HepG2 (cell line): ENCODE data around the gene RHBG. TPM values are rescaled to one million over a fixed set of nuclear protein-coding genes. Genes with fewer than 3 reads are reported as not detected.
A peak's percentile ranks its signal among the peaks of the same experiment; 100 is the strongest.

Experiments used
- CHCHD3 ChIP-seq: sonication (generic); formaldehyde crosslinking; IDR thresholded peaks from 2 replicates; pipeline ENCODE4 v1.8.0; 2022; ENCODE audit warnings: mild to moderate bottlenecking, missing genetic modification reagents, moderate library complexity
- DZIP1 ChIP-seq: sonication (generic); formaldehyde crosslinking; IDR thresholded peaks from 2 replicates; pipeline ENCODE4 v1.5.0; 2020; ENCODE audit warnings: mild to moderate bottlenecking, missing genetic modification reagents
- EHMT2 ChIP-seq: fragments of 200-600 bp; sonication (generic); IDR thresholded peaks from 2 replicates; pipeline ENCODE4 v1.7.0; 2017; ENCODE audit warnings: antibody characterized with exemption, low read depth, low read length, borderline replicate concordance
- FOXA1 ChIP-seq, 2 experiments: fragments of 450-650 bp in 1 of 2; sonication (generic) in 1 of 2; formaldehyde crosslinking in 1 of 2; IDR thresholded peaks; 2 replicates each; pipeline versions ENCODE4 v1.4.0 to v1.6.1; 2016 to 2020; ENCODE audit warnings: missing genetic modification reagents in 1 of 2
- FOXP4 ChIP-seq: sonication (generic); formaldehyde crosslinking; IDR thresholded peaks from 2 replicates; pipeline ENCODE4 v1.4.0; 2020; ENCODE audit warnings: missing genetic modification reagents
- GATA4 ChIP-seq: sonication (generic); IDR thresholded peaks from 2 replicates; pipeline ENCODE4 v1.6.1; 2016; ENCODE audit warnings: antibody characterized with exemption, low read depth, borderline replicate concordance
- SKIL ChIP-seq: sonication (generic); formaldehyde crosslinking; IDR thresholded peaks from 2 replicates; pipeline ENCODE4 v1.8.0; 2022; ENCODE audit warnings: missing genetic modification reagents, mild to moderate bottlenecking, moderate library complexity, borderline replicate concordance
- SUZ12 ChIP-seq: fragments of 150-350 bp; IDR thresholded peaks from 2 replicates; pipeline ENCODE4 v1.6.1; 2014; ENCODE audit warnings: low read depth, low read length
- TOPORS ChIP-seq: sonication (generic); formaldehyde crosslinking; IDR thresholded peaks from 2 replicates; pipeline ENCODE4 v1.8.0; 2023; ENCODE audit warnings: mild to moderate bottlenecking, missing genetic modification reagents
- XBP1 ChIP-seq: sonication (generic); formaldehyde crosslinking; IDR thresholded peaks from 2 replicates; pipeline ENCODE4 v1.5.0; 2020; ENCODE audit warnings: missing genetic modification reagents
- XRCC5 ChIP-seq: fragments of 200-400 bp; formaldehyde crosslinking; optimal IDR thresholded peaks from 2 replicates; pipeline ENCODE3; 2017; ENCODE audit warnings: mild to moderate bottlenecking, low read length
- ZBTB7B ChIP-seq: sonication (generic); formaldehyde crosslinking; IDR thresholded peaks from 2 replicates; pipeline ENCODE4 v1.4.0; 2020; ENCODE audit warnings: missing genetic modification reagents
- ZFP36L2 ChIP-seq: sonication (generic); formaldehyde crosslinking; IDR thresholded peaks from 2 replicates; pipeline ENCODE4 v1.4.0; 2020; ENCODE audit warnings: missing genetic modification reagents
- ZNF280B ChIP-seq: sonication (generic); formaldehyde crosslinking; IDR thresholded peaks from 2 replicates; pipeline ENCODE4 v1.5.0; 2020; ENCODE audit warnings: missing genetic modification reagents, mild to moderate bottlenecking, borderline replicate concordance
- ZNF326 ChIP-seq: sonication (generic); formaldehyde crosslinking; IDR thresholded peaks from 2 replicates; pipeline ENCODE4 v1.4.0; 2020; ENCODE audit warnings: missing genetic modification reagents, borderline replicate concordance
- ZNF432 ChIP-seq: sonication (generic); formaldehyde crosslinking; IDR thresholded peaks from 2 replicates; pipeline ENCODE4 v1.5.0; 2020; ENCODE audit warnings: missing genetic modification reagents, mild to moderate bottlenecking, borderline replicate concordance
- ZNF691 ChIP-seq: sonication (generic); formaldehyde crosslinking; IDR thresholded peaks from 2 replicates; pipeline ENCODE4 v1.4.0; 2020; ENCODE audit warnings: missing genetic modification reagents, low read depth, mild to moderate bottlenecking, borderline replicate concordance
- polyA plus RNA-seq, 8 experiments: library from polyadenylated mRNA; depleted of rRNA in 3 of 8; stranded (reverse) in 7 of 8; unstranded in 1 of 8; fragments of >200 nt; fragmentation: Illumina TruSeq in 4 of 8; extraction: Trizol in 4 of 8; gene quantifications; 2 replicates each; pipeline versions ENCODE4 v1.2.1 to v1.2.3, GENCODE V29; 2011 to 2016; ENCODE audit warnings: low read depth in 4 of 8, missing spikeins in 1 of 8, mixed read lengths in 1 of 8; ENCODE audit not compliant: insufficient read depth in 1 of 8
- total RNA-seq, 5 experiments: library from RNA; depleted of rRNA; stranded (reverse); fragments of >200 nt; fragmentation: Illumina TruSeq; extraction: Trizol; gene quantifications; 2 replicates each; pipeline ENCODE4 v1.2.3, GENCODE V29; 2016; ENCODE audit warnings: low read depth in 1 of 5

The RHBG gene
- total and polyA plus RNA-seq, 2 of the 13 experiments (the other 11 are each of a cell fraction or from before 2014, with no cell fraction given) = 61.8 to 73.5 TPM

- TF ChIP-seq XBP1 (CRISPR knock-in tag) (no peak), ZFP36L2 (no peak), SKIL (CRISPR knock-in tag) (no peak), FOXA1 (IDR thresholded peaks at IDR 0.05) (no peak), FOXA1 (CRISPR knock-in tag; IDR thresholded peaks at IDR 0.05) (no peak), ZNF326 (CRISPR knock-in tag) (no peak), DZIP1 (CRISPR knock-in tag) (no peak), ZNF280B (CRISPR knock-in tag) (peak; percentile 52; the same call in 1 of the 2 replicates), ZBTB7B (peak; percentile 96), EHMT2 (no peak), TOPORS (CRISPR knock-in tag) (no peak), FOXP4 (CRISPR knock-in tag) (peak; percentile 26; the same call in 1 of the 2 replicates), GATA4 (0 out of 2 replicates have a peak, but pooled peaks have one; percentile 25), SUZ12 (no peak), XRCC5 (no peak), CHCHD3 (CRISPR knock-in tag) (no peak), ZNF691 (CRISPR knock-in tag) (peak; percentile 80; the same call in 1 of the 2 replicates), ZNF432 (no peak)
These were observed at the start of gene RHBG (continued) for GRCh38 chr1:156368889-156369684.
